GM23248 (cell line): ENCODE data around the gene ITIH4.

Experiments
- EZH2 ChIP-seq: fragments of 200-600 bp; sonication (generic); IDR thresholded peaks from 2 replicates; pipeline ENCODE4 v1.6.1; 2018; ENCODE audit warnings: antibody characterized with exemption, mild to moderate bottlenecking; ENCODE audit not compliant: insufficient read depth, poor library complexity, severe bottlenecking
- EZH2phosphoT487 ChIP-seq: fragments of 200-600 bp; sonication (generic); IDR thresholded peaks from 2 replicates; pipeline ENCODE4 v1.6.1; 2018; ENCODE audit warnings: antibody characterized with exemption, moderate library complexity, mild to moderate bottlenecking, low read depth; ENCODE audit not compliant: insufficient read depth

DNA sequence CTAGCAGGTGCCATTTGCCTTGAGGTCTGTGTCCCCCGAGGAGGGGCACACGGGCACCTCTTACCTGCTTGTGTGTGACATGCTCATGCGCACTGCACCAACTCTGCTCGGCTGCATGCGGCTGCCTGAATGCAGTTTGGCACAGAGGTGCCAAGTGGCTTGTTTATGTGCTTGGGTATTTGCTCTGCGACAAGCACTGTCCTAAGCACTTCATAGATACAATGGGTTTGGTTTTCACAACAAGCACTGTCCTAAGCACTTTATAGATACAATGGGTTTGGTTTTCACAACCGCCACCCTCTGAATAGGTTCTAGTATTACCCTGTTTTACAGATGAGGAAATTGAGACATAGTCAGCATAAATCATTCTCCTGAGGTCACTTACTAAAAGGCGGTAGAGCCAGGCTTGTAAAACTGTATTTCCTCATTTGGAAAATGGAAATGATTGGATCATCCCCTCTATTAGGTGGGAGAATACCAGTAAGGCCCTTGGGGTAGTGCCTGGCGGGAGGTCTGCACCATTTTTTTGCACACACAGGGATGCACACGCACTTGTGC lies 487 bp downstream of the ITIH4 start:
- TF ChIP-seq EZH2 (no peak), EZH2phosphoT487 (no peak)
